Keratinocyte (primary cell): ENCODE data around the gene RAI1.

ENCODE experiments used
- CTCF ChIP-seq, 3 experiments: IDR thresholded peaks in 1 of 3; conservative IDR thresholded peaks in 1 of 3; optimal IDR thresholded peaks in 1 of 3; 2 replicates in 2 of 3; 3 replicates in 1 of 3; pipeline versions ENCODE3 to v1.5.1; 2011; ENCODE audit warnings: low read length in 3 of 3, mild to moderate bottlenecking in 3 of 3, moderate library complexity in 2 of 3, control low read depth in 1 of 3, inconsistent platforms in 1 of 3; ENCODE audit not compliant: insufficient read depth in 2 of 3; ENCODE audit errors: extremely low read depth in 1 of 3
- EZH2 ChIP-seq: IDR thresholded peaks from one replicate; pipeline ENCODE4 v1.6.1; 2012; ENCODE audit warnings: inconsistent platforms, mild to moderate bottlenecking, low read length, moderate library complexity

- TF ChIP-seq CTCF (optimal IDR thresholded peaks at IDR 0.05 in 1 of 3, IDR thresholded peaks at IDR 0.05 in 1 of 3, conservative IDR thresholded peaks at IDR 0.05 in 1 of 3; ENCODE audit: extremely low read depth in 1 of 3, insufficient read depth in 2 of 3, low read length in 3 of 3), result no peak
- no peak for TF ChIP-seq EZH2
Measured at GRCh38 chr17:17815436-17816200, 134.4 kb downstream of the RAI1 start.
